ENCODE measurements around the gene LCE1C. TPM values are rescaled to one million over a fixed set of nuclear protein-coding genes. Genes with fewer than 3 reads are reported as not detected.

Gene LCE1C, protein sequence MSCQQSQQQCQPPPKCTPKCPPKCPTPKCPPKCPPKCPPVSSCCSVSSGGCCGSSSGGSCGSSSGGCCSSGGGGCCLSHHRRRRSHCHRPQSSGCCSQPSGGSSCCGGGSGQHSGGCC
- 1.00 TPM for total RNA-seq

DNA sequence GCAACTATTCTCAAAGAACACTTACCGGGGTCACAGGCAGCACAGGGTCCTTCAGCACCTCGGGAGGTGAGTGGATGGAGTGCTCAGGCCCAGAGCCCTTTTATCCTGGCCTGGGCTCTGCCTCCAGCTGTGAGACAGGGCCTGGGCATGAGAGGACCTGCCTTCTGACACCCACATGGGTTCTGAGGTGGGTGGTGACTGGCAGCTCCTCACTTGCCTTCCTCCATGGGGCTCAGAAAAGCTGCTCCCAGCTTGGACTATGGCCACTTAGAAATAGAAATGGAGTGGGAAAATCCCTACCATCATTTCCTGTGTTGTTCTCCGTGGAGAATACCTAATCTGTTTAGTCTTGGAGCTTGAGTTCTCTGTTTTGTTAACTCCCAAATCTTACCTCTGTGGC is at the start of gene LCE1C:
TSS of gene LCE1C (minus strand) at position 76 of the 400 bp plus-strand sequence. CDS start 1,173 bp downstream, outside the sequence.
- peak; percentile 73 for ATAC-seq

DNA sequence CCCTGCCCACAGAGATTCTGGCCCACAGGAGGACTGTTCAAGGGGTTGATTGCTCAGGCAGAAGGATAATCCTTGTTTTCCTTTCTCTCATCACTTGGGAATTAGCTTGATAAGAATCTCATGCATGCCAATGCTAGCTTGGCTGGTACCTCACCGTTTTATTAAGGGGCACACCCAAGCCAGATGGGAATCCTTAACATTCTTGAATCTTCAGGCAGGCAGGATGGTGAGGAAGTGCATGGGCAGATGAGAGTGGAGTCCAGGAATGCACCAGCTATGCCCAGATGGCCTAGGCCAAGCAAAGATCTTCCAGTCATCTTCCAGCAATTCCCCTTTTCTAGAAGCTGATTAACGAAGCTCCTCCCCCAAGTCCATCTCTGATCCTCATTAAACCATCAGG is 49.2 kb upstream of the LCE1C start:
- no peak for ATAC-seq

- ATAC-seq = no peak
Observed at GRCh38 chr1:152842556-152842955, 36.1 kb upstream of the LCE1C start, which contains the start of gene LCE6A. LCE6A (plus strand) TSS chr1:152842856; CDS start chr1:152843521, 665 bp downstream.

DNA sequence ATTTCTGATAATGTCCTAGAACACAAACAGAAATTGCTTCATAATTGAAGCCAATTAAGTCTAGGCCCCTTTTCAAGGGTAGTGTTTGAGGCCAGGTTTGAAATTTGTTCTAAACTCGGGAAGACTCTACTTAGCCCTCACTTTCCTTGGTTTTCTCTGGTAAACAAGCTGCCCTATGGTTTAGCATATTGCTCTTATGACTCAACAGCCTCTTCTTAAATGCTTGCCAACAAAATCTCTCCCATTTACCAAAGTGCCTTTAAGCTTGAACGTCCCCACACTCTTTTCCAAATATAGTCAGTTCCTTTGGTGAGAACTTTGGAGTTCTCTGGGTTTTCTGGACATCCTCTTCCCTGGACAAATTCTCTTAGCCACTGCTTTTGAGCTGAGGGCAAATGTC is 30.4 kb upstream of the LCE1C start:
- no peak for ATAC-seq

GRCh38 chr1:152827173-152827572 is 20.7 kb upstream of the LCE1C start, which contains the start of gene LCE1A:
LCE1A (plus strand) TSS chr1:152827473; CDS start chr1:152827473, 0 bp downstream.
- no peak for ATAC-seq

GRCh38 chr1:152824964-152825363 is 18.5 kb upstream of the LCE1C start:
- ATAC-seq = peak; percentile 53

- ATAC-seq = no peak
Observed at GRCh38 chr1:152823294-152823693, 16.8 kb upstream of the LCE1C start.

DNA sequence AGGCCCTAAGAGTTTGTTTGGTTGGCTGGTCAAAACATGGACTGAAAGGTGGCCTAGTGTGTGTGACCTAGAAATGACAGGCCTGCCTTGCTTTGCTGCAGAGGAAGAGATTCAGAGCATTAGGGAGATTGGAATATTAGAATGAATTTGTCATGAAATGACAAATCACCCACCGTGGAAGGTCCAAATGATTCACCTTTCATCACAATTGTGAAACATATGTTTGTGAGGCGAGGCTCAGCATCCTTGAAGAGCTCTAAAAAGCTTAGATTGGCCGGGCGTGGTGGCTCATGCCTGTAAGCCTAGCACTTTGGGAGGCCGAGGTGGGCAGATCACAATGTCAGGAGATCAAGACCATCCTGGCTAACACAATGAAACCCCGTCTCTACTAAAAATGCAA is 10.9 kb upstream of the LCE1C start:
- ATAC-seq = peak; percentile 81

DNA sequence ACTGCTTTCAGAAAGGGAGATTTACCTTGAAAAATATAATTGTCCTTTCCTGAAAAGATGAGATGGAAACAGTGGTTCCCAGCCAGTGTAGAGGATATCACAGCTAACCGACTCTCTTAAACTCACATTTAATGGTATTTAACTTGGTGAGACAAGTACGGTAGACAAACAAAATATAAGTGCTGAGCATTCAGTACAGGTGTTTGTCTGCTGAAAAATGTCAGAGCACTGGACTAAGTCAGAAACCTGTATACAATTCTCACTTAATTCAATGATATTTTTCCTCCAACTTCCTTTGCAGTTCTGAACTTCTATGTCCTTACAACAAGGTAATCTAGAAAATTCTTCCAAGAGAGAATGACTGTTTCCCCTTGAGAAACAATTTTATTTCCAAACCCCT is 5.2 kb upstream of the LCE1C start, which contains the start of gene LCE1B:
TSS of gene LCE1B (plus strand) at position 301 of the 400 bp plus-strand sequence. CDS start 476 bp downstream, outside the sequence.
- no peak for ATAC-seq

DNA sequence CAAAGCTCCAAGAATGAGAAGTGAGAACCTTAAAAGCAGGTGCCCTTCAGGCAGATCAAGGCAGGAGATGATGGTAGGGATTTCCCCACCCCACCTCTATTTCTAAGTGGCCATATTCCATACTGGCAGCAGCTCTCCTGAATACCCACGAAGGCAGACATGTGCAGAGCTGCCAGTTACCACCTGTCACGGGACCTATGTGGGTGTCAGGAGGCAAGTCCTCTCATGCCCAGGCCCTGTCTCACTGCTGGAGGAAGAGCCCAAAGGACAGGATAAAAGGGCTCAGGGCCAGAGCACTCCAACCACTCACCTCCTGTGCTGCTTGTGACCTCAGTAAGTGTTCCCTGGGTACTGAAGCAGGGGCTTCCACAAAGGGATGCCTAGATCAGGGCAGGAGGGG is 4.6 kb upstream of the LCE1C start:
- ATAC-seq = peak; percentile 87

GRCh38 chr1:152801333-152801732 is 5.1 kb downstream of the LCE1C start:
- ATAC-seq = no peak

DNA sequence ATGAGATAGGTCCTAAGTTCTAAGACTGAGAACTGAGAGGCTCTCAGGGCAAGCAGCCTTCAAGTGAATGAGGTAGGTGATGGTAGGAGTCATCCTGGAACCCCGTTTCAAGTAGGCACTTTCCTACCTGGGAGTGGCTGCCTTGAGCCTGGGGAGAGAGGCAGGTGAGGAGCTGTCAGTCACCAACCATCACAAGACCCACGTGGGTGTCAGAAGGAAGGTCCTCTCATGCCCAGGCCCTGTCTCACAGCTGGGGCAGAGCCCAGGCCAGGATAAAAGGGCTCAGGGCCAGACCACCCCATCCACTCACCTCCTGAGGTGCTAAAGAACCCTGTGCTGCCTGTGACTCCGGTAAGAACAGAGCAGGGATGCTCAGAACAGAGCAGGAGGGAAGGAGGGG is 10.0 kb downstream of the LCE1C start, which contains the start of gene LCE1D:
TSS of gene LCE1D (plus strand) at position 301 of the 400 bp plus-strand sequence. CDS start 1,074 bp downstream, outside the sequence.
- ATAC-seq = peak; percentile 20

DNA sequence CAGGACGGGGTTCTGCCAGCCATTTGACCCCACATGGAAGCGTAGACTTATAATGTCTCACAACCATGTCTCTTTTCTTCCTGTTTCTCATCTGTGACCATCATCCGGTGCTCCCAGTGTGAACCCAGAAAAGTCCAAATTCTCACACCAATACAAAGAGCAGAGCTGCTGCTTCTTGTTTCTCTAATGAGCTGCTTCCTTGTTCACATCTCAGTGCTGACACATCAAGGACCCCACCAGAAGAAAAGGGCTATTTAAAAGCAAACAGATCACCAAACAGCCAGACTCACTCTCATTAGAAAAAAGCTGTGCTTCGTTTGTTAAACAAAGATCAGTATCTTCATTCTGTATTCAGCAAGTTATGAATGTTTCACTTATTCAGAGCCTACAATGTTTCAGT is 10.8 kb downstream of the LCE1C start:
- no peak for ATAC-seq

DNA sequence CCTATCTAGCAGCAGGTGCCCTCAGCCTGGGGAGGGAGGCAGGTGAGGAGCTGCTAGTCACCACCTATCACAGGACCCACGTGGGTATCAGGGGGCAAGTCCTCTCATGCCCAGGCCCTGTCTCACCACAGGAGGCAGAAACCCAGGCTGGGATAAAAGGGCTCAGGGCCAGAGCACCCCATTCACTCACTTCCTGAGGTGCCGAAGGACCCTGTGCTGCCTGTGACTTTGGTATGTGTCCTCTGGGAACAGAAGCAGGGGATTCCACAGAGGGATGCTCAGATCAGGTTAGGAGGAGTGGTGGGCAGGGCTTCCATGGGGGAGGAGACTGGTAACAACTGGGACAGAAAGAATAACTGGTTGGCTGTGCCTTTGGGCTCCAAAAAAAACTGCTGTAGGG is 20.4 kb downstream of the LCE1C start, which contains the start of gene LCE1E:
TSS of gene LCE1E (plus strand) at position 181 of the 400 bp plus-strand sequence. CDS start 1,043 bp downstream, outside the sequence.
- peak; percentile 94 for ATAC-seq

- ATAC-seq = no peak
Observed at GRCh38 chr1:152783095-152783494, 23.4 kb downstream of the LCE1C start.

DNA sequence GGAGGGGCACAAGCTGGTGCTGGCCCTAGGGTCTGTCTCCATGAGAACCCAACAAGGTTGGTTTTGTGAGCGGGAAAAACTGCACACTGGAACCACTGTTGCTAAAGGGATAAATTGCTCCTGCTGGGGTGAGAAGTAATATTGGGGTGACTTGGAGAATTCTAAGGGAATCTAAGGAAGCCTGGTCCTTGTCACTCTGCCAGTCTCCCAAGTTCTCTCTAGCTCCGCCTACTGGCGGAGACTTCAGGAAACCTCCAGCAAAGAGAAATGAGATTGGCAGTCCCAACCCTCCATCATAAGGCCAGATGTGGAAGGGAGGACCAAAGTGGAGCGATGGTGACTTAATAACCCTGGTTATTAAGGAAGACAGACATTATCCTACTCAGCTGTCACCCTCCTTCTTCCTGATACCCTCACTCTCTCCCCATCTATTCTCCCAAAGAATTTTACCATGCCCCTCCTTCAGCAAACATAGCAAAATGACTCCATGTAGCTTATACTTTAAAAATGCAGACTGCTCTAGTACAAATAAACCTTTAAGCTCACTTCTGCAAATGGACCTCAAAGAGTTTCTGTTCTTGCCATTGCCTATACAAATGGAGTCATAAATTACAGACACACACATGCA is 28.8 kb downstream of the LCE1C start:
- no peak for ATAC-seq

GRCh38 chr1:152776361-152776760 is 30.1 kb downstream of the LCE1C start:
- ATAC-seq = no peak

GRCh38 chr1:152774875-152775274 is 31.6 kb downstream of the LCE1C start, which contains the start of gene LCE1F:
LCE1F (plus strand) TSS chr1:152775140; CDS start chr1:152776372, 1,232 bp downstream.
- ATAC-seq = peak; percentile 74

DNA sequence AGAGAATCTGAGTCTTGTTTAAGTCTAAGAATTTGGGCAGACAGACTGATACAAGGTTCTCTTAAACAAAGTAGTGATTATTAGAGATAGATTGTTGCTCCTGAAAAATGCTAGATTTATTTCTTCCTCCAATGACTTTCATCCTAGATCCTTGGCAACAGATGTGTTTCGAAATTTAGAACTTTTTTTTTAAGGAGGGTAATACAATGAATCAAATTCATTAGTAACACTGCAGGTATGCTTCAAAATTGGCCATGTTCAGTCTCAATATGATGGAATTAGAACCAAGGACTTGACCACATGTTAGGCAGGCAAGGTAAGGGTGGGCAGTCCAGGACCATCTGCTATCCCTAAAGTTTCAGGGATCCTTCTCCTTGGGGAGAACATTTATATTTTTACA is 36.0 kb downstream of the LCE1C start:
- no peak for ATAC-seq

DNA sequence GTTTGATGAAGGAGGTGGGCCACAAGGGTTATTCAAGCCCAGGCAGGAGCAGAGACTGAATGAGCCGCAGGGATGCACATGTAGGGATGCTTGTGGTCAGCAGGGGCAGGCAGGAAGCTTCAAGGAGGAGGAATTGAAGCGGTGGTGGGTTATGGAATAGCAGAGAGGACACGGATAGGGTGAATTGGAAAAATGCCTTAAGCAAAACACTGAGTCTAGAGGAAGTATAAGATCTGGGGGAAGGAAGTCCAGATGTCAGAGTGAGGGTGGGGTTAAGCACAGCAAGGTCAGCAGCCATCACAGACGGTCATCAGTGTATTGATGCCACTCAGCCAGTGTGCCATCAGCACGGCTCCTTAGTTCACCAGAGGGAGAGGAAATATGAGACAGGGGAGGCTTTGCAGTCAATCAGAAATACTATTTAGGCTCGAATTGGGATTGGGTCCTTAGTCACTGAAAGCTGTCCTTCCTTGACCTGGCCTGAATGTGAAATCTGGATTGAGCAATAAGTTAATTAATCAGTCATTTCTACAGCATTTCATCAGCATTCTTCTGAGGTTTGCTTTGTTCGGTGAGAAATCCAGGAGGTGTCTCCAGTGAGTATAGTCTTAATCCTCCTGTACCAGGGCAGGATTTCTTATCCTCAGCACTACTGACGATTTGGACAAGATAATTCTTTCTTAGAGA is 37.5 kb downstream of the LCE1C start:
- ATAC-seq = peak; percentile 79

DNA sequence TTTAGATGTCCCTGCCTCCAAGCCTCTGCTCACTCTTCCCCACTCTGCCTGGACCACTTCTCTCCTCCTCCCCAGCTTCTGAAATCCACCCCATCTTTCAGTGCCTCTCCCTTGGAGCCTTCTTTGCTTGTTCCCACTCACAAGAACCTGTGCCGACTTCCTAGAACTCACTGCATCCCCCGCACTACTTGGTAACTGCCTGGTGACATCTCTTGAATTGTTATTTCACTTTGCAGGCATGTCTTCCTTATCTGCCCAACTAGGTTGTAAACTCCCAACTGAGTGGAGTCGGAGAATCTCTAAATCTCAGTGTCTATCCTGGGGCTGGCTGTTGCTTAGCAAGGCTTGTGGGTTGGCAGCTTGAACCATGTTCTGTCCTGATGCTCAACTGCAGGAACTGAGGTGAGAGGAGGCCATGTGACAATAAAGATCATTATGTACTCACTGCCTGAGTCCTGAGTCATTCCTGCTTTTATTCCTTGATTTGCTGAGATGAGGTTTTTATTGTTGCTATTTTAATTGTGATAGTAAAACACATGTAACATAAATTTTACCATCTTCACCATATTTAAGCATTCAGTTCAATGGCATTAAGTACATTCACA is 44.7 kb downstream of the LCE1C start:
- ATAC-seq = peak; percentile 33

GRCh38 chr1:152760551-152761190 is 45.8 kb downstream of the LCE1C start:
- ATAC-seq = no peak

Data from esophagus mucosa (tissue), 1 donor.